ENCODE results near the gene ZNF524.

DNA sequence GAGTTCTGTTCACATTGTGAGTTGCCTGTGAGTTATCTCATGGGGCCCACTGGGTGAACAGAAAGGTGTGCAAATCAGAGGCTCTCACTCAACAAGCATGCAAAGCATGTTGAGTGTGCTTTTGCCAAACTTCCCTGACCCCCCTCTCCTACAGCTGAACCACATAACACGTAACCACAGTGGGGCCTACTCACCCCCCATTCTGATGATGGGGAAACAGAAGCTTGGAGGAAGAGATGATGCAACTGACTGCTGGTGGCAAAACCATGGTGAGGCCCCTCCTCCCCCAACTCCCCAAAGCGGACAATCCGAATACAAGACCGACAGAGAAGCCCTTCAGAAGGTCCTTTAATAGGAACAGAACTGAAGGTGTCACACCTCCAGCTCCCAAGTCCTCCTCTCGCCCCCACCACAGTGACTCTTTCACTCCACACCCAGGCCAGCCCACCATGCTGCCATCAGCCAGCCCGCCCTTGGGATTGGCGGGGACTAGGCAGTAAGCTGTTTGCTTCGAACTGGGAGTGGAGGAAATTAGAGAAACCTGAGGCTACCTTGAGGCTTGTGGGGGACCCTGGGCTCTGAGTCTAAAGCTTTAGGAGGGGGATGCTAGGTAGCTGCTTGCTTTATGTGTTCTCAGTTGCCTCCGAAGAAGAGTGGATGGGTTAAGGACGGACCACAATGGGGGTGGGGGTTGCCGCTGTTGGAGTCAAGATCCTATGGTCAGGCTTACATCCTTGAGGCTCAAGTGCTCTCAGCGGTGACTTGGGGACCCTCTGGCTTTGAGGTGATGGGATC lies 20.5 kb downstream of the ZNF524 start:
- TF ChIP-seq ATF1 (CRISPR knock-in tag; IDR thresholded peaks at IDR 0.05): no peak
- 0 out of 2 replicates have a peak, but pooled peaks have one; percentile 27 for TF ChIP-seq GABPB1 (CRISPR knock-in tag; IDR thresholded peaks at IDR 0.05)
- TF ChIP-seq, protein P1, sequence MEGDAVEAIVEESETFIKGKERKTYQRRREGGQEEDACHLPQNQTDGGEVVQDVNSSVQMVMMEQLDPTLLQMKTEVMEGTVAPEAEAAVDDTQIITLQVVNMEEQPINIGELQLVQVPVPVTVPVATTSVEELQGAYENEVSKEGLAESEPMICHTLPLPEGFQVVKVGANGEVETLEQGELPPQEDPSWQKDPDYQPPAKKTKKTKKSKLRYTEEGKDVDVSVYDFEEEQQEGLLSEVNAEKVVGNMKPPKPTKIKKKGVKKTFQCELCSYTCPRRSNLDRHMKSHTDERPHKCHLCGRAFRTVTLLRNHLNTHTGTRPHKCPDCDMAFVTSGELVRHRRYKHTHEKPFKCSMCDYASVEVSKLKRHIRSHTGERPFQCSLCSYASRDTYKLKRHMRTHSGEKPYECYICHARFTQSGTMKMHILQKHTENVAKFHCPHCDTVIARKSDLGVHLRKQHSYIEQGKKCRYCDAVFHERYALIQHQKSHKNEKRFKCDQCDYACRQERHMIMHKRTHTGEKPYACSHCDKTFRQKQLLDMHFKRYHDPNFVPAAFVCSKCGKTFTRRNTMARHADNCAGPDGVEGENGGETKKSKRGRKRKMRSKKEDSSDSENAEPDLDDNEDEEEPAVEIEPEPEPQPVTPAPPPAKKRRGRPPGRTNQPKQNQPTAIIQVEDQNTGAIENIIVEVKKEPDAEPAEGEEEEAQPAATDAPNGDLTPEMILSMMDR (IDR thresholded peaks at IDR 0.05): no peak
- TF ChIP-seq, protein P2, sequence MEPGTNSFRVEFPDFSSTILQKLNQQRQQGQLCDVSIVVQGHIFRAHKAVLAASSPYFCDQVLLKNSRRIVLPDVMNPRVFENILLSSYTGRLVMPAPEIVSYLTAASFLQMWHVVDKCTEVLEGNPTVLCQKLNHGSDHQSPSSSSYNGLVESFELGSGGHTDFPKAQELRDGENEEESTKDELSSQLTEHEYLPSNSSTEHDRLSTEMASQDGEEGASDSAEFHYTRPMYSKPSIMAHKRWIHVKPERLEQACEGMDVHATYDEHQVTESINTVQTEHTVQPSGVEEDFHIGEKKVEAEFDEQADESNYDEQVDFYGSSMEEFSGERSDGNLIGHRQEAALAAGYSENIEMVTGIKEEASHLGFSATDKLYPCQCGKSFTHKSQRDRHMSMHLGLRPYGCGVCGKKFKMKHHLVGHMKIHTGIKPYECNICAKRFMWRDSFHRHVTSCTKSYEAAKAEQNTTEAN (CRISPR knock-in tag; IDR thresholded peaks at IDR 0.05): no peak
- no peak for TF ChIP-seq GRHL2 (CRISPR knock-in tag; IDR thresholded peaks at IDR 0.05; ENCODE audit: insufficient replicate concordance, severe bottlenecking)
- TF ChIP-seq, protein P3, sequence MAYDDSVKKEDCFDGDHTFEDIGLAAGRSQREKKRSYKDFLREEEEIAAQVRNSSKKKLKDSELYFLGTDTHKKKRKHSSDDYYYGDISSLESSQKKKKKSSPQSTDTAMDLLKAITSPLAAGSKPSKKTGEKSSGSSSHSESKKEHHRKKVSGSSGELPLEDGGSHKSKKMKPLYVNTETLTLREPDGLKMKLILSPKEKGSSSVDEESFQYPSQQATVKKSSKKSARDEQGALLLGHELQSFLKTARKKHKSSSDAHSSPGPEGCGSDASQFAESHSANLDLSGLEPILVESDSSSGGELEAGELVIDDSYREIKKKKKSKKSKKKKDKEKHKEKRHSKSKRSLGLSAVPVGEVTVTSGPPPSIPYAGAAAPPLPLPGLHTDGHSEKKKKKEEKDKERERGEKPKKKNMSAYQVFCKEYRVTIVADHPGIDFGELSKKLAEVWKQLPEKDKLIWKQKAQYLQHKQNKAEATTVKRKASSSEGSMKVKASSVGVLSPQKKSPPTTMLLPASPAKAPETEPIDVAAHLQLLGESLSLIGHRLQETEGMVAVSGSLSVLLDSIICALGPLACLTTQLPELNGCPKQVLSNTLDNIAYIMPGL (CRISPR knock-in tag; IDR thresholded peaks at IDR 0.05): no peak
- TF ChIP-seq FOXJ3 (CRISPR knock-in tag; IDR thresholded peaks at IDR 0.05; ENCODE audit: borderline replicate concordance): no peak
- TF ChIP-seq, protein P4, sequence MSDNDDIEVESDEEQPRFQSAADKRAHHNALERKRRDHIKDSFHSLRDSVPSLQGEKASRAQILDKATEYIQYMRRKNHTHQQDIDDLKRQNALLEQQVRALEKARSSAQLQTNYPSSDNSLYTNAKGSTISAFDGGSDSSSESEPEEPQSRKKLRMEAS (CRISPR knock-in tag; IDR thresholded peaks at IDR 0.05): no peak
- TF ChIP-seq ESRRA (CRISPR knock-in tag; IDR thresholded peaks at IDR 0.05; ENCODE audit: borderline replicate concordance): no peak

Measured in WTC11 (cell line).